Upper lobe of left lung (tissue), 4 donors: Measurements from ENCODE around the gene ANKRD44.

Source experiments
- CTCF ChIP-seq, 6 experiments: fragments of 450-650 bp in 4 of 6; fragments of 200-600 bp in 2 of 6; sonication (generic) in 2 of 6; IDR thresholded peaks; one replicate each; pipeline ENCODE4 v1.5.1; 2016 to 2019; ENCODE audit warnings: antibody characterized with exemption in 6 of 6
- EP300 ChIP-seq, 4 donors: sonication (generic); formaldehyde crosslinking; IDR thresholded peaks; one replicate each; pipeline ENCODE4 v1.5.1; 2017; ENCODE audit warnings: antibody characterized with exemption in 4 of 4, control low read depth in 2 of 4
- POLR2A ChIP-seq, 4 donors: fragments of 450-650 bp; IDR thresholded peaks; one replicate each; pipeline ENCODE4 v1.5.1; 2016 to 2017; ENCODE audit warnings: antibody characterized with exemption in 4 of 4, mild to moderate bottlenecking in 2 of 4
- POLR2AphosphoS5 ChIP-seq, 2 donors: sonication (generic); formaldehyde crosslinking; IDR thresholded peaks; one replicate each; pipeline ENCODE4 v1.5.1; 2017; ENCODE audit warnings: antibody characterized with exemption in 2 of 2

GRCh38 chr2:197209742-197210408 lies 100.7 kb downstream of the ANKRD44 start:
- no peak for TF ChIP-seq CTCF (IDR thresholded peaks at IDR 0.05)
- TF ChIP-seq POLR2AphosphoS5 (IDR thresholded peaks at IDR 0.05), result no peak
- peak in 1 of 4 donors; percentile 42 for TF ChIP-seq POLR2A (IDR thresholded peaks at IDR 0.05)
- TF ChIP-seq EP300 (IDR thresholded peaks at IDR 0.05), result peak in 1 of 4 donors; percentile 16
